Hepatocyte (in vitro differentiated cells): Measurements from ENCODE around the gene ACR. TPM values are rescaled to one million over a fixed set of nuclear protein-coding genes. Genes with fewer than 3 reads are reported as not detected.

ENCODE experiments used
- DNase-seq: peaks from one replicate; pipeline ENCODE4 v3.0.0-alpha.2; 2016; ENCODE audit warnings: low spot score
- H2AFZ ChIP-seq: fragments of 200-600 bp; sonication (generic); 2 replicates; pipeline ENCODE4 v1.6.0; 2016; ENCODE audit warnings: antibody characterized with exemption, mild to moderate bottlenecking
- H3K27ac ChIP-seq: fragments of 200-600 bp; sonication (generic); 2 replicates; pipeline ENCODE4 v1.5.1; 2016; ENCODE audit warnings: mild to moderate bottlenecking
- H3K27me3 ChIP-seq: fragments of 200-600 bp; sonication (generic); 2 replicates; pipeline ENCODE4 v1.6.1; 2016
- H3K36me3 ChIP-seq: fragments of 200-600 bp; sonication (generic); replicated peaks from 2 replicates; pipeline ENCODE4 v1.5.1; 2016; ENCODE audit warnings: low read depth; ENCODE audit not compliant: insufficient read depth
- H3K4me1 ChIP-seq: fragments of 200-600 bp; sonication (generic); 2 replicates; pipeline ENCODE4 v1.5.1; 2016; ENCODE audit warnings: mild to moderate bottlenecking, moderate library complexity; ENCODE audit not compliant: insufficient read depth
- H3K4me2 ChIP-seq: fragments of 200-600 bp; sonication (generic); 2 replicates; pipeline ENCODE4 v1.6.0; 2016
- H3K4me3 ChIP-seq: fragments of 200-600 bp; sonication (generic); 2 replicates; pipeline ENCODE4 v1.5.1; 2016; ENCODE audit warnings: mild to moderate bottlenecking
- H3K79me2 ChIP-seq: fragments of 200-600 bp; sonication (generic); 2 replicates; pipeline ENCODE4 v1.6.0; 2017; ENCODE audit warnings: mild to moderate bottlenecking
- H3K9me2 ChIP-seq: fragments of 200-600 bp; sonication (generic); replicated peaks from 2 replicates; pipeline ENCODE4 v1.6.0; 2017; ENCODE audit warnings: mild to moderate bottlenecking; ENCODE audit not compliant: insufficient read depth
- H3K9me3 ChIP-seq: fragments of 200-600 bp; sonication (generic); 2 replicates; pipeline ENCODE4 v1.5.1; 2016; ENCODE audit warnings: low read depth, mild to moderate bottlenecking
- H4K20me1 ChIP-seq: fragments of 200-600 bp; sonication (generic); 2 replicates; pipeline ENCODE4 v1.6.0; 2016; ENCODE audit warnings: mild to moderate bottlenecking; ENCODE audit not compliant: insufficient read depth, poor library complexity, severe bottlenecking
- EZH2 ChIP-seq: fragments of 200-600 bp; sonication (generic); IDR thresholded peaks from 2 replicates; pipeline ENCODE4 v1.6.1; 2016; ENCODE audit warnings: antibody characterized with exemption, mild to moderate bottlenecking, borderline replicate concordance
- EZH2phosphoT487 ChIP-seq: fragments of 200-600 bp; sonication (generic); IDR thresholded peaks from one replicate; pipeline ENCODE4 v1.6.1; 2018; ENCODE audit warnings: antibody characterized with exemption, mild to moderate bottlenecking, low read depth, moderate library complexity; ENCODE audit not compliant: unreplicated experiment, severe bottlenecking
- WGBS: methylation state at CpG from one replicate; pipeline ENCODE4 v1.1.6; 2016; ENCODE audit warnings: low lambda C conversion rate; ENCODE audit errors: missing lambda C conversion rate; 5-methylcytosine and 5-hydroxymethylcytosine counted together
- polyA plus RNA-seq: library from polyadenylated mRNA; unstranded; fragments of >200 nt; fragmentation: Nextera tagmentation; extraction: Ambion mirVana; gene quantifications from 2 replicates; pipeline ENCODE4 v1.2.1, GENCODE V29; 2016
- total RNA-seq: library from RNA; depleted of rRNA; stranded (reverse); fragments of >200 nt; gene quantifications from 2 replicates; pipeline ENCODE4 v1.2.3, GENCODE V29; 2014
- TF ChIP-seq, protein P1 (sequence below): fragments of 200-600 bp; sonication (generic); IDR thresholded peaks from 2 replicates; pipeline ENCODE4 v1.5.1; 2016; ENCODE audit warnings: antibody characterized with exemption, mild to moderate bottlenecking; ENCODE audit not compliant: poor library complexity

ACR gene
- total RNA-seq (not detected in 2 replicates), polyA plus RNA-seq (not detected in 2 replicates)

DNA sequence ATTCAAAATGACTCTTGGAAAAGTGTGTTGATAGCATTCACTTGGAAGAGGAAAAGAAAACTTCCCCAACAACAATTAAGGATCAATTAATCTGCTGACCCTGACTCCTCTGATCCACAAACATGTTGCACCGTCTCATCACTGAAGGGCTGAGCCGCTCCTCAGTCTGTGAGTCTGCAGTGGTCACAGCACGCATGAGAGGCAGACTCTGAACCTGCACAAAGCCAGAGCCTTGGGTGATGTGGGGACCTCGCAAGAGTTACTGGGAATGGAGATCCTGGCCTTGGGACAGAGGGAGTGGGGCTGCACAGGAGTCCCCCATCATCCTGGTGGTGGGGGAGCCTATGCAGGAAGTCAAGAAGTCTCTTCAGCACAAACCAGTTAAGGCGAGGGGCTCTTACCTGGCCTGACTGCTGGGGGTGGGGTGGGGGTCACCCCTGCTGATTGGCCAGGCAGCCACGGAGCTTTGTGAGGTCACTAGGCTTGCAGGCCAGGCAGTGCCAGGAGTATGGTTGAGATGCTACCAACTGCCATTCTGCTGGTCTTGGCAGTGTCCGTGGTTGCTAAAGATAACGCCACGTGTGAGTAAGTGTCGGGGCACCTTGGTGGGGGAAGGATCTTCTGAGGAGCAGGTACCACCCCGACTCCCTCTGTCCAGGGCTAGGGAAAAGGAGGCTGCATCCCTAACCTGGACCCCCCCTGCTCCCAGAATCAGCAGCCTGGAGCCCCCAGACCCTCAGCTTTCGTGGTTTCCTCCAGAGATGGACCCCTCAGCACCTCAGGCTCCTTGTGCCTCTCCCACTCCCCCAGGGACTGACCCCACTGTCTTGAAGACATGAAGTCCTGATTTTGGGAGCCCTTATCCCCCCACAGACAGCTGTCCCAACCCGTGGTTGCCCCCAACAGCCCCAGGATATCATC is at the start of gene ACR:
Gene ACR (plus strand): TSS at position 477 of the 921 bp plus-strand sequence. CDS start 32 bp downstream, at position 509.
- Histone ChIP-seq H4K20me1 (no peaks in the 10 kb centered on the region), H3K4me1 (no peaks in the 10 kb centered on the region), H3K79me2 (no peaks in the 10 kb centered on the region), H3K4me2 (no peak within 1 kb of the TSS), H3K27ac (no peak within 1 kb of the TSS), H3K27me3 (peaks cover 3% of the 10 kb centered on the region), H3K36me3 (no peaks in the 10 kb centered on the region), H3K9me3 (no peaks in the 10 kb centered on the region), H2AFZ (no peak within 1 kb of the TSS), H3K4me3 (no peak within 1 kb of the TSS), H3K9me2 (no peaks in the 10 kb centered on the region)
- TF ChIP-seq EZH2phosphoT487 (no peak), EZH2 (no peak)
- TF ChIP-seq, protein P1, sequence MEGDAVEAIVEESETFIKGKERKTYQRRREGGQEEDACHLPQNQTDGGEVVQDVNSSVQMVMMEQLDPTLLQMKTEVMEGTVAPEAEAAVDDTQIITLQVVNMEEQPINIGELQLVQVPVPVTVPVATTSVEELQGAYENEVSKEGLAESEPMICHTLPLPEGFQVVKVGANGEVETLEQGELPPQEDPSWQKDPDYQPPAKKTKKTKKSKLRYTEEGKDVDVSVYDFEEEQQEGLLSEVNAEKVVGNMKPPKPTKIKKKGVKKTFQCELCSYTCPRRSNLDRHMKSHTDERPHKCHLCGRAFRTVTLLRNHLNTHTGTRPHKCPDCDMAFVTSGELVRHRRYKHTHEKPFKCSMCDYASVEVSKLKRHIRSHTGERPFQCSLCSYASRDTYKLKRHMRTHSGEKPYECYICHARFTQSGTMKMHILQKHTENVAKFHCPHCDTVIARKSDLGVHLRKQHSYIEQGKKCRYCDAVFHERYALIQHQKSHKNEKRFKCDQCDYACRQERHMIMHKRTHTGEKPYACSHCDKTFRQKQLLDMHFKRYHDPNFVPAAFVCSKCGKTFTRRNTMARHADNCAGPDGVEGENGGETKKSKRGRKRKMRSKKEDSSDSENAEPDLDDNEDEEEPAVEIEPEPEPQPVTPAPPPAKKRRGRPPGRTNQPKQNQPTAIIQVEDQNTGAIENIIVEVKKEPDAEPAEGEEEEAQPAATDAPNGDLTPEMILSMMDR, result no peak
- 82% methylated on average over 11 of the region's 13 CpGs for WGBS
- no peak for DNase-seq

GRCh38 chr22:50688448-50688847 is 49.6 kb upstream of the ACR start:
- no peak for DNase-seq
- no peak overlapping the region for H2AFZ ChIP-seq
- no peaks in the 10 kb centered on the region for H4K20me1 ChIP-seq
- H3K9me2 ChIP-seq, result no peaks in the 10 kb centered on the region
- no peak overlapping the region for H3K4me3 ChIP-seq
- no peaks in the 10 kb centered on the region for H3K27me3 ChIP-seq
- H3K9me3 ChIP-seq, result no peaks in the 10 kb centered on the region
- H3K4me1 ChIP-seq, result no peaks in the 10 kb centered on the region
- H3K36me3 ChIP-seq, result no peaks in the 10 kb centered on the region
- WGBS, result 90% methylated on average over 5 of the region's 5 CpGs
- H3K27ac ChIP-seq, result no peak overlapping the region
- TF ChIP-seq, protein P1, result no peak
- no peak for TF ChIP-seq EZH2phosphoT487
- TF ChIP-seq EZH2, result no peak
- H3K4me2 ChIP-seq, result no peak overlapping the region
- H3K79me2 ChIP-seq, result no peaks in the 10 kb centered on the region

DNA sequence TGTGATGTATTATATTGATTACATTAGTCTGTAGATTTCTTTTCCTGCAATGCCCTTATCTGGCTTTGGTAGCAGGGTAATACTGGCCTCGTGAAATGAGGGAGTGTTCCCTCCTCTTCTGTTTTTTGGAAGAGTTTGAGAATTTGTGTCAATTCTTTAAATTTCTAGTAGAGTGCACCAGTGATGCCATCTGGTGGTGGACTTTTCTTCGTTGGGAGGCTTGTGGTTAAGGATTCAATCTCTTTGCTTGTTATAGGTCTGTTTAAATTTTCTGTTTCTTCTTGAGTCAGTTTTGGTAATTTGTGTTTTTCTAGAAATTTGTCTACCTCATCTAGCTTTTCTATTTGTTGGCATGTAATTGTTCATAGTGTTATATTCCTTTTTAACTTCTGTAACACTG is 46.5 kb upstream of the ACR start:
- Histone ChIP-seq H4K20me1 (no peaks in the 10 kb centered on the region), H3K36me3 (no peaks in the 10 kb centered on the region)
- DNase-seq, result no peak

More for the DNA sequence above, 46.5 kb upstream of the ACR start:
- Histone ChIP-seq H3K27me3 (no peaks in the 10 kb centered on the region), H3K4me2 (no peak overlapping the region), H2AFZ (no peak overlapping the region), H3K9me2 (no peaks in the 10 kb centered on the region), H3K27ac (no peak overlapping the region), H3K9me3 (no peaks in the 10 kb centered on the region), H3K4me3 (no peak overlapping the region), H3K79me2 (no peaks in the 10 kb centered on the region), H3K4me1 (no peaks in the 10 kb centered on the region)
- TF ChIP-seq, protein P1, result peak; percentile 54
- TF ChIP-seq EZH2phosphoT487, result no peak
- TF ChIP-seq EZH2, result no peak
- 16% methylated on average over 2 of the region's 2 CpGs for WGBS
